GM19324 (cell line): Measurements from ENCODE around the gene PLEKHH3.

ENCODE experiments used
- ATAC-seq: cut with Tn5 transposase; IDR thresholded peaks from one replicate; pipeline ENCODE4 v1.9.1; 2021; ENCODE audit warnings: mild to moderate bottlenecking, moderate library complexity; ENCODE audit not compliant: unreplicated experiment, low FRiP score

The PLEKHH3 gene

GRCh38 chr17:42686520-42687128, 9.8 kb upstream of the PLEKHH3 start:
- ATAC-seq = no peak

- ATAC-seq = no peak
Measured at GRCh38 chr17:42685831-42686230, 9.0 kb upstream of the PLEKHH3 start.

- ATAC-seq = no peak
Measured at GRCh38 chr17:42684929-42685556, 8.2 kb upstream of the PLEKHH3 start.

GRCh38 chr17:42683407-42684034, 6.7 kb upstream of the PLEKHH3 start:
- ATAC-seq = no peak

- no peak for ATAC-seq
Measured at GRCh38 chr17:42682722-42683403, 6.1 kb upstream of the PLEKHH3 start.

GRCh38 chr17:42681976-42682721, 5.4 kb upstream of the PLEKHH3 start, which contains the start of gene CNTNAP1:
Gene CNTNAP1, plus strand, starts transcription at chr17:42682531. Its CDS starts 299 bp downstream, at chr17:42682830.
- ATAC-seq = no peak

GRCh38 chr17:42680331-42680808, 3.6 kb upstream of the PLEKHH3 start:
- no peak for ATAC-seq

- no peak for ATAC-seq
Measured at GRCh38 chr17:42679492-42680330, 2.9 kb upstream of the PLEKHH3 start.

- no peak for ATAC-seq
Measured at GRCh38 chr17:42678951-42679491, 2.2 kb upstream of the PLEKHH3 start.

- peak; percentile 33 for ATAC-seq
Measured at GRCh38 chr17:42677921-42678781, 1.4 kb upstream of the PLEKHH3 start.

- peak; percentile 77 for ATAC-seq
Measured at GRCh38 chr17:42677012-42677857, 441 bp upstream of the PLEKHH3 start.

GRCh38 chr17:42675965-42676423, 800 bp downstream of the PLEKHH3 start:
- no peak for ATAC-seq

- ATAC-seq = no peak
Measured at GRCh38 chr17:42675348-42675964, 1.3 kb downstream of the PLEKHH3 start.

- no peak for ATAC-seq
Measured at GRCh38 chr17:42674755-42675347, 1.9 kb downstream of the PLEKHH3 start.

GRCh38 chr17:42673885-42674754, 2.7 kb downstream of the PLEKHH3 start:
- no peak for ATAC-seq
